Measurements from ENCODE around the gene FNDC3B.

The FNDC3B gene

DNA sequence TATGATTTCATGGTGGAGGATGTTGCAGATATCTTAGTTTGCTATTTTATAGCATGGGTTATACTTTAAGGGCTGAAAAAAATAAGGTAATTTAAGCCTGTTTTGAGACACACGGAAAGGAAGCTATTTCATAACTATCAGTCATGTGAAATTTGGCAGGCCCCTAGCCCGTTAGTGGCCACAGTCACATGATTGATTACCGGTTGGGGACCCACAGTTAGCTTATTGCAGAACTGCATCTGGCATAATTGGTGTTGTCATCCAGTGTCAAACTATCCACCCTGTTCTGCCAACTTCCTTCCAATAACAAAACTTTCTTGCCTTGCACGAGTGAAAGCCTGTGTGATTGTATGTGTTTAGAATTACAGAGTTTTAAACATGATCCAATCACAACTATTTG lies 35.2 kb downstream of the FNDC3B start:
- Histone ChIP-seq H3K4me1 (ENCODE audit: control insufficient read depth in 2 of 2, insufficient read depth in 1 of 2, low read depth in 1 of 2, low read length in 2 of 2) (peaks cover 16 to 34% of the 10 kb centered on the region in 2 donors), H2BK12ac (ENCODE audit: low read length) (no peak overlapping the region), H2BK120ac (ENCODE audit: low read depth, low read length) (no peak overlapping the region), H2BK15ac (ENCODE audit: low read length) (no peak overlapping the region), H3K18ac (ENCODE audit: low read length) (no peak overlapping the region), H3K14ac (ENCODE audit: low read length) (no peak overlapping the region), H3K4me2 (ENCODE audit: insufficient read depth, low read length, poor library complexity, severe bottlenecking) (no peak overlapping the region), H3K79me1 (ENCODE audit: low read depth, low read length) (no peaks in the 10 kb centered on the region), H3K27ac (replicated peaks; ENCODE audit: low read length) (no peak overlapping the region), H3K4ac (ENCODE audit: low read length) (no peak overlapping the region), H2BK5ac (ENCODE audit: low read length) (no peak overlapping the region), H4K8ac (ENCODE audit: low read depth, low read length) (no peak overlapping the region), H2AFZ (ENCODE audit: low read length) (no peak overlapping the region), H3K9ac (ENCODE audit: low read depth, low read length, poor library complexity) (no peak overlapping the region), H3K9me3 (replicated peaks in 1 of 2; ENCODE audit: control insufficient read depth in 2 of 2, insufficient read depth in 1 of 2, low read depth in 1 of 2, low read length in 2 of 2) (peaks cover 0 to 3% of the 10 kb centered on the region in 2 donors), H2AK5ac (ENCODE audit: low read depth, low read length) (no peak overlapping the region), H4K91ac (ENCODE audit: low read depth, low read length, poor library complexity) (no peak overlapping the region), H3K23ac (ENCODE audit: low read depth, low read length, poor library complexity) (no peak overlapping the region), H3K36me3 (replicated peaks in 1 of 2; ENCODE audit: control insufficient read depth in 2 of 2, insufficient read depth in 2 of 2, low read length in 2 of 2) (peaks cover 3 to 35% of the 10 kb centered on the region in 2 donors), H3K27me3 (ENCODE audit: control insufficient read depth in 3 of 3, insufficient read depth in 3 of 3, low read depth in 1 of 3, low read length in 3 of 3) (no peaks in the 10 kb centered on the region), H3K4me3 (ENCODE audit: low read length in 2 of 2) (no peak overlapping the region)
- WGBS, 2 donors (ENCODE audit: extremely low coverage in 2 of 2, insufficient read length in 2 of 2, insufficient replicate concordance in 1 of 2) = no CpG with 5 or more reads among the region's 4 CpGs
- DNase-seq (ENCODE audit: low spot score) = no peak

- Histone ChIP-seq H4K91ac (ENCODE audit: low read depth, low read length, poor library complexity) (no peak overlapping the region), H2BK120ac (ENCODE audit: low read depth, low read length) (no peak overlapping the region), H3K36me3 (replicated peaks in 1 of 2; ENCODE audit: control insufficient read depth in 2 of 2, insufficient read depth in 2 of 2, low read length in 2 of 2) (peaks cover 3 to 32% of the 10 kb centered on the region in 2 donors), H2BK15ac (ENCODE audit: low read length) (no peak overlapping the region), H2AK5ac (ENCODE audit: low read depth, low read length) (no peak overlapping the region), H3K23ac (ENCODE audit: low read depth, low read length, poor library complexity) (no peak overlapping the region), H3K79me1 (ENCODE audit: low read depth, low read length) (peaks cover 3% of the 10 kb centered on the region), H3K4me1 (ENCODE audit: control insufficient read depth in 2 of 2, insufficient read depth in 1 of 2, low read depth in 1 of 2, low read length in 2 of 2) (peaks cover 12 to 34% of the 10 kb centered on the region in 2 donors), H2BK12ac (ENCODE audit: low read length) (no peak overlapping the region), H3K18ac (ENCODE audit: low read length) (no peak overlapping the region), H3K27me3 (ENCODE audit: control insufficient read depth in 3 of 3, insufficient read depth in 3 of 3, low read depth in 1 of 3, low read length in 3 of 3) (no peaks in the 10 kb centered on the region), H4K8ac (ENCODE audit: low read depth, low read length) (no peak overlapping the region), H3K9me3 (replicated peaks in 1 of 2; ENCODE audit: control insufficient read depth in 2 of 2, insufficient read depth in 1 of 2, low read depth in 1 of 2, low read length in 2 of 2) (peaks cover 0 to 3% of the 10 kb centered on the region in 2 donors), H2BK5ac (ENCODE audit: low read length) (no peak overlapping the region), H3K9ac (ENCODE audit: low read depth, low read length, poor library complexity) (no peak overlapping the region), H3K4me3 (ENCODE audit: low read length in 2 of 2) (no peak overlapping the region), H2AFZ (ENCODE audit: low read length) (no peak overlapping the region), H3K4me2 (ENCODE audit: insufficient read depth, low read length, poor library complexity, severe bottlenecking) (no peak overlapping the region), H3K4ac (ENCODE audit: low read length) (no peak overlapping the region), H3K14ac (ENCODE audit: low read length) (no peak overlapping the region), H3K27ac (replicated peaks; ENCODE audit: low read length) (peak overlapping the region; percentile 13)
- no CpG with 5 or more reads among the region's 2 CpGs for WGBS, 2 donors (ENCODE audit: extremely low coverage in 2 of 2, insufficient read length in 2 of 2, insufficient replicate concordance in 1 of 2)
- no peak for DNase-seq (ENCODE audit: low spot score)
These were observed 36.8 kb downstream of the FNDC3B start for GRCh38 chr3:172076212-172076611.

DNA sequence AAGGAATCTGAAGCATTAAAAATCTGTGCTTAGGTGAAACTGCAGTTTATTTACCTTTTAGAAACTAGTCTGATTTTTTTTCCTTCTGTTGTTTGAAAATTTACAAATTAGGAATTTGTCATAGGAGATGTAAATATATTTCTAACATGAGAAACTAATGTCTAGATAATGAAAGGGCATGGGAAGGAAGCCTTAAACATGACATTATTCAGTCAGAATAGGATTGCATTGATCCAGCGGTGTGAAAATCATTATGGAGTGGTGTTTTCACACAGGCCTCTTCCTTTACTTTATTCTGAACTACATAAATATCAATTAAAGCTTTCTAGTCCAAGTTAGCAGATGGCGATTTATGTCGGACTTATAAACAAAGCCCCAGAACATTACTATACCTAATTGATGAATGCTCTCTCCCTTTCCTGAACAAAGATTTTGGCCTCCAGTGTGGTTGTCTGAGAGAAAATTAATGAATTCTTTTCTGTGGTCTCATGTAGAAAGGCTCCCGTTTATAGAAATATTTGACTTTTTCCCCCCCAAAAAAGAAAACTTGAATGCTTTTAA lies 37.9 kb downstream of the FNDC3B start:
- no peak overlapping the region for H2AK5ac ChIP-seq (ENCODE audit: low read depth, low read length)
- H4K8ac ChIP-seq (ENCODE audit: low read depth, low read length) = no peak overlapping the region
- H3K4me1 ChIP-seq (ENCODE audit: control insufficient read depth in 2 of 2, insufficient read depth in 1 of 2, low read depth in 1 of 2, low read length in 2 of 2) = peaks cover 12 to 34% of the 10 kb centered on the region in 2 donors
- H4K91ac ChIP-seq (ENCODE audit: low read depth, low read length, poor library complexity) = no peak overlapping the region
- no peak overlapping the region for H2AFZ ChIP-seq (ENCODE audit: low read length)
- H2BK15ac ChIP-seq (ENCODE audit: low read length) = no peak overlapping the region
- H3K4me2 ChIP-seq (ENCODE audit: insufficient read depth, low read length, poor library complexity, severe bottlenecking) = no peak overlapping the region
- H3K14ac ChIP-seq (ENCODE audit: low read length) = no peak overlapping the region
- no peak overlapping the region for H2BK5ac ChIP-seq (ENCODE audit: low read length)
- H3K4ac ChIP-seq (ENCODE audit: low read length) = no peak overlapping the region
- no peak overlapping the region for H3K18ac ChIP-seq (ENCODE audit: low read length)
- no peak overlapping the region for H2BK12ac ChIP-seq (ENCODE audit: low read length)
- peaks cover 3 to 38% of the 10 kb centered on the region in 2 donors for H3K36me3 ChIP-seq (replicated peaks in 1 of 2; ENCODE audit: control insufficient read depth in 2 of 2, insufficient read depth in 2 of 2, low read length in 2 of 2)
- no peak overlapping the region for H3K9ac ChIP-seq (ENCODE audit: low read depth, low read length, poor library complexity)
- no peak overlapping the region for H3K23ac ChIP-seq (ENCODE audit: low read depth, low read length, poor library complexity)
- H3K9me3 ChIP-seq (replicated peaks in 1 of 2; ENCODE audit: control insufficient read depth in 2 of 2, insufficient read depth in 1 of 2, low read depth in 1 of 2, low read length in 2 of 2) = peaks cover 0 to 3% of the 10 kb centered on the region in 2 donors
- WGBS, 2 donors (ENCODE audit: extremely low coverage in 2 of 2, insufficient read length in 2 of 2, insufficient replicate concordance in 1 of 2) = no CpG with 5 or more reads among the region's 4 CpGs
- peaks cover 3% of the 10 kb centered on the region for H3K79me1 ChIP-seq (ENCODE audit: low read depth, low read length)
- H2BK120ac ChIP-seq (ENCODE audit: low read depth, low read length) = no peak overlapping the region
- H3K27me3 ChIP-seq (ENCODE audit: control insufficient read depth in 3 of 3, insufficient read depth in 3 of 3, low read depth in 1 of 3, low read length in 3 of 3) = no peaks in the 10 kb centered on the region
- DNase-seq (ENCODE audit: low spot score) = no peak
- no peak overlapping the region for H3K27ac ChIP-seq (replicated peaks; ENCODE audit: low read length)
- H3K4me3 ChIP-seq (ENCODE audit: low read length in 2 of 2) = no peak overlapping the region

GRCh38 chr3:172078244-172078643 lies 38.9 kb downstream of the FNDC3B start:
- Histone ChIP-seq H3K23ac (ENCODE audit: low read depth, low read length, poor library complexity) (no peak overlapping the region), H3K4me2 (ENCODE audit: insufficient read depth, low read length, poor library complexity, severe bottlenecking) (no peak overlapping the region), H2BK5ac (ENCODE audit: low read length) (no peak overlapping the region), H4K8ac (ENCODE audit: low read depth, low read length) (no peak overlapping the region), H3K79me1 (ENCODE audit: low read depth, low read length) (peaks cover 3% of the 10 kb centered on the region), H2AFZ (ENCODE audit: low read length) (no peak overlapping the region), H3K9ac (ENCODE audit: low read depth, low read length, poor library complexity) (no peak overlapping the region), H3K9me3 (replicated peaks in 1 of 2; ENCODE audit: control insufficient read depth in 2 of 2, insufficient read depth in 1 of 2, low read depth in 1 of 2, low read length in 2 of 2) (peaks cover 4 to 11% of the 10 kb centered on the region in 2 donors), H2BK15ac (ENCODE audit: low read length) (no peak overlapping the region), H2BK120ac (ENCODE audit: low read depth, low read length) (no peak overlapping the region), H3K36me3 (replicated peaks in 1 of 2; ENCODE audit: control insufficient read depth in 2 of 2, insufficient read depth in 2 of 2, low read length in 2 of 2) (peaks cover 5 to 41% of the 10 kb centered on the region in 2 donors), H2BK12ac (ENCODE audit: low read length) (no peak overlapping the region), H3K4me3 (ENCODE audit: low read length in 2 of 2) (no peak overlapping the region), H2AK5ac (ENCODE audit: low read depth, low read length) (no peak overlapping the region), H3K4ac (ENCODE audit: low read length) (no peak overlapping the region), H4K91ac (ENCODE audit: low read depth, low read length, poor library complexity) (no peak overlapping the region), H3K4me1 (ENCODE audit: control insufficient read depth in 2 of 2, insufficient read depth in 1 of 2, low read depth in 1 of 2, low read length in 2 of 2) (peaks cover 10 to 34% of the 10 kb centered on the region in 2 donors), H3K27ac (replicated peaks; ENCODE audit: low read length) (no peak overlapping the region), H3K27me3 (ENCODE audit: control insufficient read depth in 3 of 3, insufficient read depth in 3 of 3, low read depth in 1 of 3, low read length in 3 of 3) (no peaks in the 10 kb centered on the region), H3K18ac (ENCODE audit: low read length) (no peak overlapping the region), H3K14ac (ENCODE audit: low read length) (no peak overlapping the region)
- WGBS, 2 donors (ENCODE audit: extremely low coverage in 2 of 2, insufficient read length in 2 of 2, insufficient replicate concordance in 1 of 2) = no CpG with 5 or more reads among the region's 4 CpGs
- no peak for DNase-seq (ENCODE audit: low spot score)
